Mesenchymal stem cell (in vitro differentiated cells and primary cell): ENCODE results near the gene PLEK.

Experiments used
- DNase-seq: peaks from one replicate; pipeline ENCODE4 v3.0.0-alpha.2; 2013
- H2AFZ ChIP-seq: one replicate; pipeline ENCODE4 v1.6.1; 2013; ENCODE audit warnings: low read depth, mild to moderate bottlenecking, control low read depth, inconsistent platforms, low read length, moderate library complexity
- H2AK5ac ChIP-seq: 2 replicates; pipeline ENCODE4 v1.6.1; 2013; ENCODE audit warnings: low read length, moderate library complexity, mild to moderate bottlenecking, inconsistent platforms; ENCODE audit not compliant: severe bottlenecking
- H2BK120ac ChIP-seq: one replicate; pipeline ENCODE4 v1.6.1; 2013; ENCODE audit warnings: low read depth, mild to moderate bottlenecking, inconsistent platforms, low read length, moderate library complexity
- H2BK12ac ChIP-seq, 2 experiments: one replicate each; pipeline ENCODE4 v1.6.1; 2013; ENCODE audit warnings: inconsistent platforms in 2 of 2, low read length in 2 of 2, mild to moderate bottlenecking in 2 of 2, moderate library complexity in 2 of 2, control low read depth in 1 of 2
- H2BK15ac ChIP-seq: one replicate; pipeline ENCODE4 v1.6.1; 2013; ENCODE audit warnings: mild to moderate bottlenecking, low read depth, inconsistent platforms; ENCODE audit not compliant: poor library complexity, severe bottlenecking
- H2BK5ac ChIP-seq: 2 replicates; pipeline ENCODE4 v1.6.1; 2013; ENCODE audit warnings: low read depth, mild to moderate bottlenecking, low read length, control low read depth, inconsistent platforms; ENCODE audit not compliant: poor library complexity, severe bottlenecking
- H3K14ac ChIP-seq, 2 experiments: one replicate each; pipeline ENCODE4 v1.6.1; 2013; ENCODE audit warnings: inconsistent platforms in 2 of 2, low read length in 2 of 2, control low read depth in 1 of 2, mild to moderate bottlenecking in 1 of 2, moderate library complexity in 1 of 2
- H3K18ac ChIP-seq, 2 experiments: one replicate each; pipeline ENCODE4 v1.6.1; 2013; ENCODE audit warnings: inconsistent platforms in 2 of 2, low read length in 2 of 2, control low read depth in 1 of 2, low read depth in 1 of 2, mild to moderate bottlenecking in 1 of 2
- H3K23ac ChIP-seq, 2 experiments: one replicate each; pipeline ENCODE4 v1.6.1; 2013; ENCODE audit warnings: inconsistent platforms in 2 of 2, low read length in 2 of 2, mild to moderate bottlenecking in 2 of 2, moderate library complexity in 2 of 2, control low read depth in 1 of 2
- H3K27ac ChIP-seq: 2 replicates; pipeline ENCODE4 v1.5.1; 2013; ENCODE audit warnings: mild to moderate bottlenecking, moderate library complexity, low read length, control low read depth, inconsistent platforms; ENCODE audit not compliant: poor library complexity, severe bottlenecking
- H3K27me3 ChIP-seq, 2 experiments: 2 replicates each; pipeline versions ENCODE4 v1.6.1 to v1.7.0; 2013; ENCODE audit warnings: low read length in 2 of 2, mild to moderate bottlenecking in 2 of 2, moderate library complexity in 2 of 2, control low read depth in 1 of 2, inconsistent platforms in 1 of 2; ENCODE audit not compliant: control insufficient read depth in 1 of 2, insufficient read depth in 1 of 2
- H3K36me3 ChIP-seq, 2 experiments: 2 replicates each; pipeline versions ENCODE4 v1.6.1 to v1.7.0; 2013; ENCODE audit warnings: low read length in 2 of 2, control low read depth in 1 of 2, inconsistent platforms in 1 of 2, low read depth in 1 of 2, mild to moderate bottlenecking in 1 of 2; ENCODE audit not compliant: insufficient read depth in 2 of 2, control insufficient read depth in 1 of 2
- H3K4ac ChIP-seq, 2 experiments: one replicate each; pipeline ENCODE4 v1.6.1; 2013; ENCODE audit warnings: inconsistent platforms in 2 of 2, low read length in 2 of 2, mild to moderate bottlenecking in 2 of 2, moderate library complexity in 2 of 2, control low read depth in 1 of 2, low read depth in 1 of 2
- H3K4me1 ChIP-seq: 2 replicates; pipeline ENCODE4 v1.6.1; 2013; ENCODE audit warnings: low read depth, low read length, control low read depth; ENCODE audit not compliant: control insufficient read depth, insufficient read depth
- H3K4me2 ChIP-seq: 2 replicates; pipeline ENCODE4 v1.6.1; 2013; ENCODE audit warnings: low read length, mild to moderate bottlenecking, inconsistent platforms; ENCODE audit not compliant: poor library complexity, severe bottlenecking
- H3K4me3 ChIP-seq, 2 experiments: 2 replicates each; pipeline versions ENCODE4 v1.5.1 to v1.7.0; 2013; ENCODE audit warnings: low read length in 2 of 2, mild to moderate bottlenecking in 2 of 2, control low read depth in 1 of 2, low read depth in 1 of 2; ENCODE audit not compliant: insufficient read depth in 1 of 2
- H3K79me1 ChIP-seq: replicated peaks from 2 replicates; pipeline ENCODE4 v1.6.1; 2013; ENCODE audit warnings: mild to moderate bottlenecking, control low read depth, low read length, inconsistent platforms; ENCODE audit not compliant: poor library complexity, severe bottlenecking
- H3K9ac ChIP-seq: 2 replicates; pipeline ENCODE4 v1.7.0; 2013; ENCODE audit warnings: mild to moderate bottlenecking, low read length, moderate library complexity
- H3K9me3 ChIP-seq: 2 replicates; pipeline ENCODE4 v1.7.0; 2013; ENCODE audit warnings: mild to moderate bottlenecking, low read length; ENCODE audit not compliant: control insufficient read depth
- H4K8ac ChIP-seq: one replicate; pipeline ENCODE4 v1.6.1; 2013; ENCODE audit warnings: inconsistent platforms, mild to moderate bottlenecking, low read length, moderate library complexity
- H4K91ac ChIP-seq: one replicate; pipeline ENCODE4 v1.6.1; 2013; ENCODE audit warnings: mild to moderate bottlenecking, low read length, inconsistent platforms
- WGBS: methylation state at CpG from one replicate; pipeline ENCODE4 v1.1.7; 2013; ENCODE audit warnings: mixed read lengths; 5-methylcytosine and 5-hydroxymethylcytosine counted together

Gene PLEK

DNA sequence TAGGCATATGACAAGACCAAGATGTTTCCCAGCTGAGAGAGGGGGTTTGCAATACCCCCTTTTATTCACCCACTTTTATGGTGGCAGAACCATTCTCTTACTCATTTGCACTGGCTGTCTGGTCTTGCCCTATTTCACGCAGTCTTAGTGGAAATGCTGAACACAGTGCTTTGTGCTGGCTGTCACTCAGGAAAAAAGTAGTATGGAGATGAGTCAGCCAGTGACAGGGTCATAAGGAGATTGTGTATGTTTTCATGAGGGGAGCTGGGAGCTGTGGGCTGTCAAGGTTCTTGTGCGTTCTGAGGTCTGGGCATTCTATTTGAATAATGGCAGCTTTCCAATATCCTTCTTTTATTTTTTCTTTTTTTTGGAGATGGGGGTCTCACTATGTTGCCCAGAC lies 34.4 kb upstream of the PLEK start:
- no peak overlapping the region for H2AFZ ChIP-seq
- H3K23ac ChIP-seq, result no peak overlapping the region
- no peaks in the 10 kb centered on the region for H3K27me3 ChIP-seq
- H3K36me3 ChIP-seq, result no peaks in the 10 kb centered on the region
- no peak overlapping the region for H2BK15ac ChIP-seq
- H3K4me3 ChIP-seq, result no peak overlapping the region
- no peak overlapping the region for H3K4me2 ChIP-seq
- H3K27ac ChIP-seq, result no peak overlapping the region
- no peak overlapping the region for H2BK120ac ChIP-seq
- no peak overlapping the region for H2BK12ac ChIP-seq
- no peak overlapping the region for H3K18ac ChIP-seq
- DNase-seq, result peak; percentile 52
- H3K4me1 ChIP-seq, result no peaks in the 10 kb centered on the region
- no peaks in the 10 kb centered on the region for H3K9me3 ChIP-seq
- no peak overlapping the region for H3K14ac ChIP-seq
- H2BK5ac ChIP-seq, result no peak overlapping the region
- no peak overlapping the region for H4K8ac ChIP-seq
- WGBS, result 70% methylated on average over 1 of the region's 2 CpGs
- H2AK5ac ChIP-seq, result no peak overlapping the region
- no peak overlapping the region for H4K91ac ChIP-seq
- H3K4ac ChIP-seq, result no peak overlapping the region
- H3K79me1 ChIP-seq, result no peaks in the 10 kb centered on the region
- no peak overlapping the region for H3K9ac ChIP-seq

DNA sequence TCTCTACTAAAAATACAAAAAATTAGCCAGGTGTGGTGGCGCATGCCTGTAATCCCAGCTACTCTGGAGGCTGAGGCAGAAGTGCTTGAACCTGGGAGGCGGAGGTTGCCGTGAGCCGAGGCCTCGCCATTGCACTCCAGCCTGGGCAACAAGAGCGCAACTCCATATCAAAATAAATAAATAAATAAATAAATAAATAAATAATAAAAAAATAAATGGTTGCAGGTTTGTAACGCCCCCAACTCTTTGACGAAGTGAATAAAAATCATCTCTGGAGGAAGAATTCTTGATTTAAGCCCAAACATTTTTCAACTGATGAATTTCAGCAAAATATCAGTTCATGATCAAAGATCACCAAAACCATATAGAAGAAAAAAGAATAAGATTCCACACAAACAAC lies 32.1 kb upstream of the PLEK start:
- Histone ChIP-seq H2AK5ac (no peak overlapping the region), H3K4ac (no peak overlapping the region), H3K4me2 (no peak overlapping the region), H3K36me3 (no peaks in the 10 kb centered on the region), H2BK120ac (no peak overlapping the region), H3K4me3 (no peak overlapping the region), H2BK12ac (no peak overlapping the region), H3K18ac (no peak overlapping the region), H3K23ac (no peak overlapping the region), H2BK5ac (no peak overlapping the region), H3K14ac (no peak overlapping the region), H2BK15ac (no peak overlapping the region), H3K27me3 (no peaks in the 10 kb centered on the region), H3K9ac (no peak overlapping the region), H3K27ac (no peak overlapping the region), H3K4me1 (no peaks in the 10 kb centered on the region), H3K79me1 (no peaks in the 10 kb centered on the region), H2AFZ (no peak overlapping the region), H4K91ac (no peak overlapping the region), H4K8ac (no peak overlapping the region), H3K9me3 (no peaks in the 10 kb centered on the region)
- WGBS, result 81% methylated on average over 3 of the region's 8 CpGs
- no peak for DNase-seq

DNA sequence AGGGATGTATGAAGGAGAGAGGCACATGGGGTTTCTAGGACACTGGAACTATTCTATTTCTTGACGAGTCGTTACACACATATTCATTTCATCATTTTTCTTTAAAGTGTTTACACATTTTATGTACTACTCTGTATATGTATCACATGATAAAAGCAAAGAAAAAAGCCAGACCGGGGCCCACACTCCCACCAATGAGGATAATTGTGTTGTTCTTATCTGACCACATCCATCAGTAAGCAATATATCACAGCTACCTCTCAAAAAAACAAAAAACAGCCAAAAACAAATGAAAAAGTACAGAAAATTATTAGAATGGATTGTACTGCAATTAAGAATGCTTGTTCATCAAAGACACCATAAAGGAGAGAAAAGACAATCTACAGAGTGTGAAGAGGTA lies 31.2 kb upstream of the PLEK start:
- Histone ChIP-seq H3K14ac (no peak overlapping the region), H2BK12ac (no peak overlapping the region), H3K9me3 (no peaks in the 10 kb centered on the region), H3K36me3 (no peaks in the 10 kb centered on the region), H3K18ac (no peak overlapping the region), H3K9ac (no peak overlapping the region), H2BK15ac (no peak overlapping the region), H2AFZ (no peak overlapping the region), H3K27ac (no peak overlapping the region), H4K91ac (no peak overlapping the region), H3K23ac (no peak overlapping the region), H3K27me3 (no peaks in the 10 kb centered on the region), H2AK5ac (no peak overlapping the region), H4K8ac (no peak overlapping the region), H3K4me3 (no peak overlapping the region), H3K4ac (no peak overlapping the region), H2BK5ac (no peak overlapping the region), H2BK120ac (no peak overlapping the region), H3K4me2 (no peak overlapping the region), H3K79me1 (no peaks in the 10 kb centered on the region), H3K4me1 (no peaks in the 10 kb centered on the region)
- no CpG with 5 or more reads among the region's 3 CpGs for WGBS
- DNase-seq, result peak; percentile 23

DNA sequence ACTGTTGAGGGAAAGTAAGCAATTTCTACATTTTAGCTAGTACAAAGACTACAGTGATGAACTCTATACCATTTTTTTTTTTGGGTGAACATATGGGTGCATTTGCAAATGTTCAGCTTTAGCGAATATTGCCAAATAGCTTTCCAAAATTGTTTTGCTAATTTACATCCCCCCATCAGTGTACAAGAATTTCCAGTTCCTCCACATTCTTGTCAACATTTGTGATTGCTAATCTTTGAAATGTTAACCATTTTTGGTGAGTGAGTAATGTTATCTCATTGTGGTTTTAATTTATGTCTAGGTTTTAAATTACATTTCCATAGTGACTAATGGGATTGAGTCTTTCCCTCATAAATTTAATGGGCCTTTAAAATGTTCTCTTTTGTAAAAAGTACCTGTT lies 28.9 kb upstream of the PLEK start:
- no peaks in the 10 kb centered on the region for H3K79me1 ChIP-seq
- H3K4ac ChIP-seq, result no peak overlapping the region
- H4K8ac ChIP-seq, result no peak overlapping the region
- peak; percentile 5 for DNase-seq
- H2BK12ac ChIP-seq, result no peak overlapping the region
- H3K27me3 ChIP-seq, result peaks cover 0 to 7% of the 10 kb centered on the region in 2 experiments
- no peak overlapping the region for H2BK120ac ChIP-seq
- no peaks in the 10 kb centered on the region for H3K9me3 ChIP-seq
- H2AK5ac ChIP-seq, result no peak overlapping the region
- no peak overlapping the region for H3K14ac ChIP-seq
- no peaks in the 10 kb centered on the region for H3K36me3 ChIP-seq
- no peak overlapping the region for H3K4me2 ChIP-seq
- no peak overlapping the region for H3K9ac ChIP-seq
- H2AFZ ChIP-seq, result no peak overlapping the region
- no peaks in the 10 kb centered on the region for H3K4me1 ChIP-seq
- no peak overlapping the region for H3K4me3 ChIP-seq
- H3K27ac ChIP-seq, result no peak overlapping the region
- H3K23ac ChIP-seq, result no peak overlapping the region
- WGBS, result no CpG with 5 or more reads among the region's 1 CpG
- no peak overlapping the region for H4K91ac ChIP-seq
- no peak overlapping the region for H2BK5ac ChIP-seq
- no peak overlapping the region for H2BK15ac ChIP-seq
- H3K18ac ChIP-seq, result no peak overlapping the region
